HCT116 (cell line): ENCODE results near the gene MTHFS. TPM values are rescaled to one million over a fixed set of nuclear protein-coding genes. Genes with fewer than 3 reads are reported as not detected.

Source experiments
- ATAC-seq: fragments of 200-7000 bp; cut with Tn5 transposase; 2 replicates; pipeline ENCODE4 v1.9.1; 2020; ENCODE audit warnings: mild to moderate bottlenecking, moderate library complexity
- BruUV-seq: library from RNA; stranded (reverse); fragments of 400-500 nt; replicated peaks from 2 replicates; lab custom pipeline; 2021; lab: Mats Ljungman, UMichigan
- CTCF ChIA-PET: fragments of 300-600 bp; sonication (Branson Sonifier 250); formaldehyde crosslinking; loops from one replicate; lab custom pipeline; 2021; ENCODE audit warnings: antibody characterized with exemption; lab: Charles Lee
- POLR2A ChIA-PET: fragments of 300-600, 350-600 bp; sonication (Branson Sonifier 250); formaldehyde crosslinking; loops from one replicate; lab custom pipeline; 2021; ENCODE audit warnings: antibody characterized with exemption; lab: Charles Lee
- RAD21 ChIA-PET, 2 experiments: fragments of 300-600 bp; sonication (Branson Sonifier 250); formaldehyde crosslinking; loops; one replicate each; lab custom pipeline; 2023; ENCODE audit warnings: low total read pairs in 2 of 2; ENCODE audit not compliant: uncharacterized antibody in 2 of 2, unreplicated experiment in 2 of 2, low non-redundant PET in 1 of 2; lab: Charles Lee
- DNase-seq: peaks from one replicate; pipeline ENCODE4 v3.0.0-alpha.2; 2010; ENCODE audit warnings: low read depth, low spot score
- H2AFZ ChIP-seq: fragments of 200-600 bp; shearing (Covaris generic), sonication (generic); 2 replicates; pipeline ENCODE4 v1.6.1; 2017; ENCODE audit warnings: low read depth, mixed run types, mixed read lengths, antibody characterized with exemption, low read length; ENCODE audit not compliant: poor library complexity, severe bottlenecking
- H3K27ac ChIP-seq: 2 replicates; pipeline ENCODE4 v1.5.1; 2012; ENCODE audit warnings: low read depth, low read length
- H3K27me3 ChIP-seq: fragments of 200-600 bp; sonication (generic); 2 replicates; pipeline ENCODE4 v1.6.1; 2016; ENCODE audit warnings: mixed run types, low read length, mixed read lengths; ENCODE audit not compliant: insufficient read depth
- H3K36me3 ChIP-seq, 2 experiments: fragments of 200-500 bp in 1 of 2; fragments of 200-600 bp in 1 of 2; sonication (Bioruptor generic) in 1 of 2; sonication (generic) in 1 of 2; 2 replicates each; pipeline versions ENCODE4 v1.5.1 to v1.6.1; 2014 to 2016; ENCODE audit warnings: low read length in 2 of 2, inconsistent platforms in 1 of 2, mixed read lengths in 1 of 2, mixed run types in 1 of 2; ENCODE audit not compliant: insufficient read depth in 2 of 2, control insufficient read depth in 1 of 2
- H3K4me1 ChIP-seq, 2 experiments: fragments of 200-600 bp in 1 of 2; sonication (generic) in 1 of 2; 2 replicates each; pipeline versions ENCODE4 v1.5.1 to v1.6.1; 2012 to 2017; ENCODE audit warnings: low read length in 2 of 2, inconsistent platforms in 1 of 2, mild to moderate bottlenecking in 1 of 2, mixed read lengths in 1 of 2, mixed run types in 1 of 2, moderate library complexity in 1 of 2; ENCODE audit not compliant: insufficient read depth in 2 of 2, control insufficient read depth in 1 of 2
- H3K4me2 ChIP-seq: fragments of 200-600 bp; sonication (generic); 2 replicates; pipeline ENCODE4 v1.6.1; 2017; ENCODE audit warnings: mixed run types, low read length, mixed read lengths
- H3K4me3 ChIP-seq, 2 experiments: fragments of 200-600 bp in 1 of 2; sonication (generic) in 1 of 2; replicated peaks in 1 of 2; 2 replicates each; pipeline ENCODE4 v1.5.1; 2011 to 2016; ENCODE audit warnings: low read length in 2 of 2, control low read depth in 1 of 2, low read depth in 1 of 2, mild to moderate bottlenecking in 1 of 2, mixed read lengths in 1 of 2, mixed run types in 1 of 2
- H3K79me2 ChIP-seq: fragments of 200-600 bp; sonication (generic); 2 replicates; pipeline ENCODE4 v1.6.1; 2017; ENCODE audit warnings: mild to moderate bottlenecking, mixed run types, low read length, moderate library complexity, mixed read lengths; ENCODE audit not compliant: insufficient read depth
- H3K9ac ChIP-seq: fragments of 200-600 bp; sonication (generic); 2 replicates; pipeline ENCODE4 v1.6.1; 2016; ENCODE audit warnings: low read length, mixed read lengths
- H3K9me2 ChIP-seq: fragments of 200-600 bp; sonication (generic), shearing (Covaris generic); 2 replicates; pipeline ENCODE4 v1.6.1; 2017; ENCODE audit warnings: mixed run types, mild to moderate bottlenecking, moderate library complexity; ENCODE audit not compliant: insufficient read depth
- H3K9me3 ChIP-seq, 2 experiments: fragments of 200-500 bp in 1 of 2; fragments of 200-600 bp in 1 of 2; sonication (Bioruptor generic) in 1 of 2; sonication (generic) in 1 of 2; 2 replicates each; pipeline ENCODE4 v1.6.1; 2014 to 2017; ENCODE audit warnings: low read length in 2 of 2, mixed read lengths in 2 of 2, inconsistent platforms in 1 of 2, low read depth in 1 of 2, mild to moderate bottlenecking in 1 of 2, mixed run types in 1 of 2, moderate library complexity in 1 of 2; ENCODE audit not compliant: control insufficient read depth in 1 of 2, insufficient read depth in 1 of 2
- H4K20me1 ChIP-seq: fragments of 200-600 bp; sonication (generic), shearing (Covaris generic); 2 replicates; pipeline ENCODE4 v1.6.1; 2017; ENCODE audit warnings: mixed run types, mild to moderate bottlenecking, moderate library complexity; ENCODE audit not compliant: insufficient read depth
- ATF3 ChIP-seq: IDR thresholded peaks from 2 replicates; pipeline ENCODE4 v1.6.1; 2012
- CEBPB ChIP-seq: IDR thresholded peaks from 2 replicates; pipeline ENCODE4 v1.6.1; 2012; ENCODE audit warnings: low read depth
- EGR1 ChIP-seq: IDR thresholded peaks from 2 replicates; pipeline ENCODE4 v1.6.1; 2012; ENCODE audit warnings: low read depth
- ELF1 ChIP-seq: IDR thresholded peaks from 2 replicates; pipeline ENCODE4 v1.6.1; 2012; ENCODE audit warnings: low read depth, borderline replicate concordance
- EZH2 ChIP-seq: fragments of 200-600 bp; sonication (generic); IDR thresholded peaks from 2 replicates; pipeline ENCODE4 v1.6.1; 2017; ENCODE audit warnings: antibody characterized with exemption, mixed run types
- EZH2phosphoT487 ChIP-seq: fragments of 200-600 bp; IDR thresholded peaks from 2 replicates; pipeline ENCODE4 v1.6.1; 2018; ENCODE audit warnings: antibody characterized with exemption, borderline replicate concordance
- FOSL1 ChIP-seq: IDR thresholded peaks from 2 replicates; pipeline ENCODE4 v1.6.1; 2012; ENCODE audit warnings: low read depth
- MAX ChIP-seq: IDR thresholded peaks from 2 replicates; pipeline ENCODE4 v1.6.1; 2012
- POLR2A ChIP-seq: IDR thresholded peaks from 2 replicates; pipeline ENCODE4 v1.7.0; 2011; ENCODE audit warnings: borderline replicate concordance; ENCODE audit not compliant: insufficient read depth, insufficient read length; ENCODE audit errors: extremely low read depth
- RAD21 ChIP-seq: IDR thresholded peaks from 2 replicates; pipeline ENCODE4 v1.6.1; 2012; ENCODE audit warnings: low read depth, mild to moderate bottlenecking
- REST ChIP-seq: IDR thresholded peaks from 2 replicates; pipeline ENCODE4 v1.6.1; 2012; ENCODE audit warnings: low read depth
- SP1 ChIP-seq: IDR thresholded peaks from 2 replicates; pipeline ENCODE4 v1.6.1; 2012; ENCODE audit warnings: low read depth
- SRF ChIP-seq: IDR thresholded peaks from 2 replicates; pipeline ENCODE4 v1.6.1; 2012; ENCODE audit warnings: low read depth
- ZFX ChIP-seq: fragments of 450-650 bp; IDR thresholded peaks from 2 replicates; pipeline ENCODE4 v1.6.1; 2017
- ZNF274 ChIP-seq: fragments of 200-500 bp; sonication (Bioruptor generic); IDR thresholded peaks from 2 replicates; pipeline ENCODE4 v1.6.1; 2014; ENCODE audit warnings: mild to moderate bottlenecking, low read depth, low read length, inconsistent platforms
- intact Hi-C: fragments of 100-400 bp; cut with micrococcal nuclease; formaldehyde crosslinking; loops from 2 replicates; pipeline ENCODE4 v1.10.0; 2022
- total RNA-seq: library from RNA; stranded (reverse); gene quantifications from one replicate; pipeline ENCODE4 v1.2.1, GENCODE V29; 2021; ENCODE audit not compliant: unreplicated experiment

Gene MTHFS
- total RNA-seq, 1 experiment from 2014 or later = 30.5 TPM

GRCh38 chr15:79868554-79868953, 28.3 kb downstream of the MTHFS start (continued):
- TF ChIP-seq REST (no peak), ATF3 (no peak), FOSL1 (no peak), EZH2phosphoT487 (no peak), EZH2 (no peak), CEBPB (no peak), ZNF274 (no peak), SRF (no peak)

GRCh38 chr15:79863886-79864285, 32.9 kb downstream of the MTHFS start:
- ChIA-PET CTCF (interaction anchor here (0.7 to 1.1 kb wide), 2 partner anchors 10 to 12 kb away, joined by 4 to 6 read pairs; no protein-coding TSS in a partner anchor), RAD21 (no interaction called here), POLR2A (no interaction called here)
- BruUV-seq = no TSS peak
- Histone ChIP-seq H2AFZ (no peak overlapping the region), H3K27me3 (no peaks in the 10 kb centered on the region), H3K9me3 (no peaks in the 10 kb centered on the region), H3K27ac (no peak overlapping the region), H3K4me1 (no peaks in the 10 kb centered on the region), H3K4me3 (no peak overlapping the region), H3K36me3 (no peaks in the 10 kb centered on the region), H4K20me1 (no peaks in the 10 kb centered on the region), H3K4me2 (no peak overlapping the region), H3K9me2 (no peaks in the 10 kb centered on the region), H3K79me2 (peaks cover 6% of the 10 kb centered on the region; the same call in 1 of the 2 replicates), H3K9ac (no peak overlapping the region)
- DNase-seq (no peak), ATAC-seq (no peak)
- TF ChIP-seq ZNF274 = no peak
- TF ChIP-seq ELF1 = no peak
- TF ChIP-seq POLR2A = no peak
- TF ChIP-seq CEBPB = no peak
- no peak for TF ChIP-seq ZFX
- TF ChIP-seq EZH2 = no peak
- no peak for TF ChIP-seq EZH2phosphoT487
- no peak for TF ChIP-seq MAX
- TF ChIP-seq EGR1 = no peak
- TF ChIP-seq SP1 = no peak
- TF ChIP-seq RAD21 = no peak
- intact Hi-C loops = no loop called here
